PFSK-1 (cell line): ENCODE measurements around the gene PRSS50.

ENCODE experiments used
- POLR2AphosphoS5 ChIP-seq: IDR thresholded peaks from 2 replicates; pipeline ENCODE4 v1.6.1; 2012; ENCODE audit warnings: low read depth, mild to moderate bottlenecking, control low read depth, low read length, moderate library complexity
- SIN3A ChIP-seq: IDR thresholded peaks from 2 replicates; pipeline ENCODE4 v1.6.1; 2012; ENCODE audit warnings: mild to moderate bottlenecking, low read length, moderate library complexity, borderline replicate concordance; ENCODE audit not compliant: insufficient read depth
- TF ChIP-seq, protein P1 (sequence below), 2 experiments: IDR thresholded peaks; 2 replicates each; pipeline versions ENCODE4 v1.6.1 to v1.8.0; 2011 to 2012; ENCODE audit warnings: low read depth in 2 of 2, low read length in 2 of 2, control low read depth in 1 of 2, inconsistent platforms in 1 of 2, mild to moderate bottlenecking in 1 of 2, moderate library complexity in 1 of 2; ENCODE audit not compliant: insufficient read depth in 1 of 2

GRCh38 chr3:46715507-46716175 is 2.0 kb downstream of the PRSS50 start:
- TF ChIP-seq SIN3A (no peak), POLR2AphosphoS5 (no peak)
- TF ChIP-seq, protein P1, sequence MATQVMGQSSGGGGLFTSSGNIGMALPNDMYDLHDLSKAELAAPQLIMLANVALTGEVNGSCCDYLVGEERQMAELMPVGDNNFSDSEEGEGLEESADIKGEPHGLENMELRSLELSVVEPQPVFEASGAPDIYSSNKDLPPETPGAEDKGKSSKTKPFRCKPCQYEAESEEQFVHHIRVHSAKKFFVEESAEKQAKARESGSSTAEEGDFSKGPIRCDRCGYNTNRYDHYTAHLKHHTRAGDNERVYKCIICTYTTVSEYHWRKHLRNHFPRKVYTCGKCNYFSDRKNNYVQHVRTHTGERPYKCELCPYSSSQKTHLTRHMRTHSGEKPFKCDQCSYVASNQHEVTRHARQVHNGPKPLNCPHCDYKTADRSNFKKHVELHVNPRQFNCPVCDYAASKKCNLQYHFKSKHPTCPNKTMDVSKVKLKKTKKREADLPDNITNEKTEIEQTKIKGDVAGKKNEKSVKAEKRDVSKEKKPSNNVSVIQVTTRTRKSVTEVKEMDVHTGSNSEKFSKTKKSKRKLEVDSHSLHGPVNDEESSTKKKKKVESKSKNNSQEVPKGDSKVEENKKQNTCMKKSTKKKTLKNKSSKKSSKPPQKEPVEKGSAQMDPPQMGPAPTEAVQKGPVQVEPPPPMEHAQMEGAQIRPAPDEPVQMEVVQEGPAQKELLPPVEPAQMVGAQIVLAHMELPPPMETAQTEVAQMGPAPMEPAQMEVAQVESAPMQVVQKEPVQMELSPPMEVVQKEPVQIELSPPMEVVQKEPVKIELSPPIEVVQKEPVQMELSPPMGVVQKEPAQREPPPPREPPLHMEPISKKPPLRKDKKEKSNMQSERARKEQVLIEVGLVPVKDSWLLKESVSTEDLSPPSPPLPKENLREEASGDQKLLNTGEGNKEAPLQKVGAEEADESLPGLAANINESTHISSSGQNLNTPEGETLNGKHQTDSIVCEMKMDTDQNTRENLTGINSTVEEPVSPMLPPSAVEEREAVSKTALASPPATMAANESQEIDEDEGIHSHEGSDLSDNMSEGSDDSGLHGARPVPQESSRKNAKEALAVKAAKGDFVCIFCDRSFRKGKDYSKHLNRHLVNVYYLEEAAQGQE (IDR thresholded peaks at IDR 0.05; ENCODE audit: insufficient read depth in 1 of 2, low read depth in 2 of 2, low read length in 2 of 2) = no peak
